HepG2 (cell line): ENCODE data around the gene PTH2. TPM values are rescaled to one million over a fixed set of nuclear protein-coding genes. Genes with fewer than 3 reads are reported as not detected.

Source experiments
- ATAC-seq: fragments of 200-7000 bp; cut with Tn5 transposase; 3 replicates; pipeline ENCODE4 v1.9.1; 2020; ENCODE audit warnings: mild to moderate bottlenecking, moderate library complexity
- BruUV-seq: library from RNA; stranded (reverse); fragments of 400-500 nt; replicated peaks from 2 replicates; lab custom pipeline; 2021; lab: Mats Ljungman, UMichigan
- CTCF ChIA-PET: fragments of 300-600 bp; formaldehyde crosslinking; extraction: SDS; loops from one replicate; lab custom pipeline; 2021; ENCODE audit warnings: low total read pairs, inconsistent platforms, low intra/inter-chr PET ratio; lab: Yijun Ruan, JAX
- POLR2A ChIA-PET: fragments of 350-600 bp; sonication (Branson Sonifier 250); formaldehyde crosslinking; loops from one replicate; lab custom pipeline; 2020; ENCODE audit warnings: antibody characterized with exemption, inconsistent platforms; lab: Yijun Ruan, JAX
- DNase-seq: peaks from one replicate; pipeline ENCODE4 v3.0.0-alpha.2; 2015; ENCODE audit warnings: low spot score
- FAIRE-seq: peaks from 3 replicates; lab custom pipeline; 2011; peaks lifted over from hg19 to GRCh38; lab: Jason Lieb, UNC
- H2AFZ ChIP-seq: one replicate; pipeline ENCODE4 v1.6.1; 2011; ENCODE audit warnings: low read length, inconsistent platforms
- H3K27ac ChIP-seq: fragments of 300-600 bp; 3 replicates; pipeline ENCODE4 v1.8.0; 2011; ENCODE audit warnings: mixed run types, mild to moderate bottlenecking, mixed read lengths, low read length, inconsistent platforms; ENCODE audit not compliant: insufficient read depth; ENCODE audit errors: extremely low read length
- H3K27me3 ChIP-seq, 2 experiments: fragments of 200-600 bp in 1 of 2; 2 replicates in 1 of 2; 3 replicates in 1 of 2; pipeline versions ENCODE4 v1.6.0 to v1.8.0; 2011; ENCODE audit warnings: low read length in 2 of 2, mild to moderate bottlenecking in 2 of 2, moderate library complexity in 2 of 2, inconsistent platforms in 1 of 2; ENCODE audit not compliant: insufficient read depth in 2 of 2, control insufficient read depth in 1 of 2
- H3K36me3 ChIP-seq, 2 experiments: fragments of 200-600 bp in 1 of 2; replicated peaks in 1 of 2; 2 replicates in 1 of 2; 3 replicates in 1 of 2; pipeline versions ENCODE4 v1.5.1 to v1.8.0; 2011; ENCODE audit warnings: low read length in 2 of 2, inconsistent platforms in 1 of 2; ENCODE audit not compliant: insufficient read depth in 2 of 2, control insufficient read depth in 1 of 2
- H3K4me1 ChIP-seq: 2 replicates; pipeline ENCODE4 v1.5.1; 2012; ENCODE audit warnings: low read length, inconsistent platforms; ENCODE audit not compliant: insufficient read depth
- H3K4me2 ChIP-seq: 2 replicates; pipeline ENCODE4 v1.6.0; 2011; ENCODE audit warnings: low read depth, low read length, inconsistent platforms
- H3K4me3 ChIP-seq, 3 experiments: fragments of 200-600 bp in 1 of 3; sonication (generic), shearing (Covaris generic) in 1 of 3; replicated peaks in 1 of 3; 2 replicates each; pipeline ENCODE4 v1.5.1; 2011 to 2016; ENCODE audit warnings: low read length in 3 of 3, inconsistent platforms in 2 of 3, low read depth in 2 of 3, mild to moderate bottlenecking in 2 of 3, control low read depth in 1 of 3, mixed read lengths in 1 of 3; ENCODE audit not compliant: insufficient read depth in 1 of 3
- H3K79me2 ChIP-seq: one replicate; pipeline ENCODE4 v1.6.1; 2011; ENCODE audit warnings: low read length, inconsistent platforms; ENCODE audit not compliant: insufficient read depth
- H3K9ac ChIP-seq: 2 replicates; pipeline ENCODE4 v1.6.0; 2011; ENCODE audit warnings: mild to moderate bottlenecking, low read depth, low read length, inconsistent platforms; ENCODE audit not compliant: insufficient read depth
- H3K9me3 ChIP-seq: 2 replicates; pipeline ENCODE4 v1.5.1; 2012; ENCODE audit warnings: mild to moderate bottlenecking, low read length
- H4K20me1 ChIP-seq: 2 replicates; pipeline ENCODE4 v1.6.0; 2011; ENCODE audit warnings: inconsistent platforms, mild to moderate bottlenecking, low read length, moderate library complexity; ENCODE audit not compliant: insufficient read depth
- ARHGAP35 ChIP-seq: sonication (generic); formaldehyde crosslinking; IDR thresholded peaks from 2 replicates; pipeline ENCODE4 v1.9.0; 2022; ENCODE audit warnings: mild to moderate bottlenecking, inconsistent platforms, moderate library complexity, missing genetic modification reagents, borderline replicate concordance
- ATM ChIP-seq: fragments of 450-650 bp; IDR thresholded peaks from 2 replicates; pipeline ENCODE4 v1.7.1; 2017; ENCODE audit warnings: mild to moderate bottlenecking, borderline replicate concordance
- HMG20B ChIP-seq: conservative IDR thresholded peaks from 2 replicates; pipeline ENCODE4 v1.6.1; 2016; ENCODE audit warnings: missing genetic modification reagents, missing compliant biosample characterization
- TOE1 ChIP-seq: sonication (generic); formaldehyde crosslinking; IDR thresholded peaks from 2 replicates; pipeline ENCODE4 v1.4.0; 2020; ENCODE audit warnings: mild to moderate bottlenecking, missing genetic modification reagents
- ZEB1 ChIP-seq: IDR thresholded peaks from 2 replicates; pipeline ENCODE4 v1.6.1; 2012; ENCODE audit warnings: mild to moderate bottlenecking, low read depth, inconsistent platforms; ENCODE audit not compliant: insufficient replicate concordance
- ZNF841 ChIP-seq: sonication (generic); formaldehyde crosslinking; IDR thresholded peaks from 2 replicates; pipeline ENCODE4 v1.8.1; 2023; ENCODE audit warnings: missing genetic modification reagents, borderline replicate concordance
- ZZZ3 ChIP-seq: sonication (generic); formaldehyde crosslinking; IDR thresholded peaks from 2 replicates; pipeline ENCODE4 v1.4.0; 2020; ENCODE audit warnings: missing genetic modification reagents, mild to moderate bottlenecking, borderline replicate concordance
- WGBS: methylation state at CpG from one replicate; pipeline ENCODE4 v1.1.6; 2017; ENCODE audit warnings: low lambda C conversion rate; 5-methylcytosine and 5-hydroxymethylcytosine counted together
- in situ Hi-C: cut with HindIII; loops from 2 replicates; pipeline ENCODE4 v1.10.0; 2017; ENCODE audit warnings: low pct_unique_long_range_greater_than_20kb; ENCODE audit not compliant: extremely low pct_ligation_motif_present
- intact Hi-C: fragments of 100-400 bp; cut with micrococcal nuclease; formaldehyde crosslinking; loops from one replicate; pipeline ENCODE4 v1.10.0; 2022; ENCODE audit not compliant: unreplicated experiment
- polyA plus RNA-seq, 8 experiments: library from polyadenylated mRNA; depleted of rRNA in 3 of 8; stranded (reverse) in 7 of 8; unstranded in 1 of 8; fragments of >200 nt; fragmentation: Illumina TruSeq in 4 of 8; extraction: Trizol in 4 of 8; gene quantifications; 2 replicates each; pipeline versions ENCODE4 v1.2.1 to v1.2.3, GENCODE V29; 2011 to 2016; ENCODE audit warnings: low read depth in 4 of 8, missing spikeins in 1 of 8, mixed read lengths in 1 of 8; ENCODE audit not compliant: insufficient read depth in 1 of 8
- total RNA-seq, 5 experiments: library from RNA; depleted of rRNA; stranded (reverse); fragments of >200 nt; fragmentation: Illumina TruSeq; extraction: Trizol; gene quantifications; 2 replicates each; pipeline ENCODE4 v1.2.3, GENCODE V29; 2016; ENCODE audit warnings: low read depth in 1 of 5
- TF ChIP-seq, protein P1 (sequence below): sonication (generic); formaldehyde crosslinking; IDR thresholded peaks from 2 replicates; pipeline ENCODE4 v1.8.0; 2022; ENCODE audit warnings: mild to moderate bottlenecking, missing genetic modification reagents, borderline replicate concordance
- TF ChIP-seq, protein P2 (sequence below), 2 experiments: IDR thresholded peaks; 2 replicates each; pipeline ENCODE4 v1.6.1; 2011 to 2012; ENCODE audit warnings: low read length in 2 of 2, borderline replicate concordance in 1 of 2, low read depth in 1 of 2, mild to moderate bottlenecking in 1 of 2, moderate library complexity in 1 of 2
- TF ChIP-seq, protein P3 (sequence below): sonication (generic); formaldehyde crosslinking; IDR thresholded peaks from 2 replicates; pipeline ENCODE4 v1.4.0; 2020; ENCODE audit warnings: missing genetic modification reagents
- TF ChIP-seq, protein P4 (sequence below): IDR thresholded peaks from 2 replicates; pipeline ENCODE4 v1.6.1; 2016
- TF ChIP-seq, protein P5 (sequence below): IDR thresholded peaks from 2 replicates; pipeline ENCODE4 v1.6.1; 2016; ENCODE audit warnings: low read depth, borderline replicate concordance

The PTH2 gene
- total and polyA plus RNA-seq, 2 of the 13 experiments (the other 11 are each of a cell fraction or from before 2014, with no cell fraction given), result not detected

DNA sequence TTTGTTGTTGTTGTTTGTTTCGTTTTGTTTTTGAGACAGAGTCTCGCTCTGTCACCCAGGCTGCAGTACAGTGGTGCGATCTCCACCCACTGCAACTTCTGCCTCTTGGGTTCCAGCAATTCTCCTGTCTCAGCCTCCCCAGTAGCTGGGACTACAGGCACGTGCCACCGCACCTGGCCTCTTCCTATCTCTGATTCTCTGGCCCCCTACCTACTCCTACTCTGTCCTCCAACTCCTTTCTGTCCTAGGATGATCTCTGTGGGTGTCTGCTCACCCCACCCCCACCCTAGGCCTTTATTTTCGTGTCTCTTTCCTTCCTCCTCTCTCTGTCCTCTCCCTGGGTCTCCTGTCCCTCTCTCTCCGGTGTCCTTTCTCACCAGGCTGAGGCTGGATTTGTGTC lies 27.2 kb upstream of the PTH2 start:
- WGBS, result 77% methylated on average over 7 of the region's 7 CpGs
- Histone ChIP-seq H3K27ac (peak overlapping the region; percentile 23), H3K79me2 (peaks cover 29% of the 10 kb centered on the region)
- in situ Hi-C loops, result no loop called here
- ATAC-seq (no peak), DNase-seq (no peak)
- TF ChIP-seq, protein P1, sequence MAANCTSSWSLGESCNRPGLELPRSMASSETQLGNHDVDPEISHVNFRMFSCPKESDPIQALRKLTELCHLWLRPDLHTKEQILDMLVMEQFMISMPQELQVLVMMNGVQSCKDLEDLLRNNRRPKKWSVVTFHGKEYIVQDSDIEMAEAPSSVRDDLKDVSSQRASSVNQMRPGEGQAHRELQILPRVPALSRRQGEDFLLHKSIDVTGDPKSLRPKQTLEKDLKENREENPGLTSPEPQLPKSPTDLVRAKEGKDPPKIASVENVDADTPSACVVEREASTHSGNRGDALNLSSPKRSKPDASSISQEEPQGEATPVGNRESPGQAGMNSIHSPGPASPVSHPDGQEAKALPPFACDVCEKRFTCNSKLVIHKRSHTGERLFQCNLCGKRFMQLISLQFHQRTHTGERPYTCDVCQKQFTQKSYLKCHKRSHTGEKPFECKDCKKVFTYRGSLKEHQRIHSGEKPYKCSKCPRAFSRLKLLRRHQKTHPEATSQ (CRISPR knock-in tag), result no peak
- no peak for TF ChIP-seq ZNF841 (CRISPR knock-in tag)
- no peak for TF ChIP-seq ATM
- TF ChIP-seq ZEB1, result no peak
- TF ChIP-seq, all 625 proteins: peak for 0
- ChIA-PET POLR2A (interaction anchor here (2.4 kb wide), 1 partner anchor 45 kb away, joined by 17 read pairs; the partner anchor contains the start of gene RPS11), CTCF (no interaction called here)
- Histone ChIP-seq H3K27me3 (no peaks in the 10 kb centered on the region; a peak in 1 of 5 replicates), H3K4me2 (peak overlapping the region; percentile 92), H3K9ac (peak overlapping the region; percentile 98), H3K4me3 (peak overlapping the region; percentile 74 to 98 (median 95)), H3K36me3 (peaks cover 6 to 25% of the 10 kb centered on the region in 2 experiments; a peak in 3 of 5 replicates), H3K9me3 (no peaks in the 10 kb centered on the region), H3K4me1 (peaks cover 39% of the 10 kb centered on the region), H4K20me1 (no peaks in the 10 kb centered on the region), H2AFZ (no peak overlapping the region)
- no TSS peak for BruUV-seq
- no peak for FAIRE-seq
- intact Hi-C loops, result no loop called here

DNA sequence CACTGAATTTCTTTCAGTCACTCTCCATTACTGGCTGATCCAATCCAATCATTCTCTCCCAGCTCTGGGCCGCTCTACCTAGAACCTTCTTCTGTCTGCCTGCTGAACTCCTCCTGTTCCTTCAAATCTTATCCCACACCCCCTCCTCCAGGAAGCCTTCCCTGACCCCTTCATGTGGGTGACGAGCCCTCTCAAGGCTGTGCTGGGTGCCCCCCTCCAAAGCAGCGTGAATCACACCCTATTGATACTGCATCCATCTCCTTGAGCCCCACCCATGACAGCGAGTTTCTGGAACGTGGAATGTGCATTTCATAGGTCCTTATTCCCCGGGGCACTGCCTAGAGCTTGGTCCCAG lies 25.2 kb upstream of the PTH2 start:
- peaks cover 6 to 25% of the 10 kb centered on the region in 2 experiments; a peak in 3 of 5 replicates for H3K36me3 ChIP-seq
- in situ Hi-C loops (no loop called here), intact Hi-C loops (no loop called here)
- H3K4me2 ChIP-seq, result no peak overlapping the region
- ATAC-seq (no peak), DNase-seq (no peak), FAIRE-seq (no peak)
- no peaks in the 10 kb centered on the region for H4K20me1 ChIP-seq
- TSS peak; percentile 9 for BruUV-seq
- H3K9me3 ChIP-seq, result no peaks in the 10 kb centered on the region
- H3K4me1 ChIP-seq, result peaks cover 32% of the 10 kb centered on the region
- H3K27me3 ChIP-seq, result no peaks in the 10 kb centered on the region; a peak in 1 of 5 replicates
- peaks cover 17% of the 10 kb centered on the region for H3K79me2 ChIP-seq
- 98% methylated on average over 6 of the region's 6 CpGs for WGBS
- H2AFZ ChIP-seq, result no peak overlapping the region
- H3K9ac ChIP-seq, result no peak overlapping the region
- ChIA-PET POLR2A (no interaction called here), CTCF (no interaction called here)
- no peak overlapping the region for H3K27ac ChIP-seq
- no peak overlapping the region for H3K4me3 ChIP-seq
- TF ChIP-seq ARHGAP35 (no peak), HMG20B (CRISPR knock-in tag) (no peak), ZZZ3 (CRISPR knock-in tag) (no peak), TOE1 (no peak)
- TF ChIP-seq, protein P2, sequence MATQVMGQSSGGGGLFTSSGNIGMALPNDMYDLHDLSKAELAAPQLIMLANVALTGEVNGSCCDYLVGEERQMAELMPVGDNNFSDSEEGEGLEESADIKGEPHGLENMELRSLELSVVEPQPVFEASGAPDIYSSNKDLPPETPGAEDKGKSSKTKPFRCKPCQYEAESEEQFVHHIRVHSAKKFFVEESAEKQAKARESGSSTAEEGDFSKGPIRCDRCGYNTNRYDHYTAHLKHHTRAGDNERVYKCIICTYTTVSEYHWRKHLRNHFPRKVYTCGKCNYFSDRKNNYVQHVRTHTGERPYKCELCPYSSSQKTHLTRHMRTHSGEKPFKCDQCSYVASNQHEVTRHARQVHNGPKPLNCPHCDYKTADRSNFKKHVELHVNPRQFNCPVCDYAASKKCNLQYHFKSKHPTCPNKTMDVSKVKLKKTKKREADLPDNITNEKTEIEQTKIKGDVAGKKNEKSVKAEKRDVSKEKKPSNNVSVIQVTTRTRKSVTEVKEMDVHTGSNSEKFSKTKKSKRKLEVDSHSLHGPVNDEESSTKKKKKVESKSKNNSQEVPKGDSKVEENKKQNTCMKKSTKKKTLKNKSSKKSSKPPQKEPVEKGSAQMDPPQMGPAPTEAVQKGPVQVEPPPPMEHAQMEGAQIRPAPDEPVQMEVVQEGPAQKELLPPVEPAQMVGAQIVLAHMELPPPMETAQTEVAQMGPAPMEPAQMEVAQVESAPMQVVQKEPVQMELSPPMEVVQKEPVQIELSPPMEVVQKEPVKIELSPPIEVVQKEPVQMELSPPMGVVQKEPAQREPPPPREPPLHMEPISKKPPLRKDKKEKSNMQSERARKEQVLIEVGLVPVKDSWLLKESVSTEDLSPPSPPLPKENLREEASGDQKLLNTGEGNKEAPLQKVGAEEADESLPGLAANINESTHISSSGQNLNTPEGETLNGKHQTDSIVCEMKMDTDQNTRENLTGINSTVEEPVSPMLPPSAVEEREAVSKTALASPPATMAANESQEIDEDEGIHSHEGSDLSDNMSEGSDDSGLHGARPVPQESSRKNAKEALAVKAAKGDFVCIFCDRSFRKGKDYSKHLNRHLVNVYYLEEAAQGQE (IDR thresholded peaks at IDR 0.05; ENCODE audit: borderline replicate concordance in 1 of 2, low read depth in 1 of 2, low read length in 2 of 2), result no peak
- TF ChIP-seq, protein P3, sequence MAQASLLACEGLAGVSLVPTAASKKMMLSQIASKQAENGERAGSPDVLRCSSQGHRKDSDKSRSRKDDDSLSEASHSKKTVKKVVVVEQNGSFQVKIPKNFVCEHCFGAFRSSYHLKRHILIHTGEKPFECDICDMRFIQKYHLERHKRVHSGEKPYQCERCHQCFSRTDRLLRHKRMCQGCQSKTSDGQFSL (CRISPR knock-in tag), result no peak
- TF ChIP-seq, protein P4, sequence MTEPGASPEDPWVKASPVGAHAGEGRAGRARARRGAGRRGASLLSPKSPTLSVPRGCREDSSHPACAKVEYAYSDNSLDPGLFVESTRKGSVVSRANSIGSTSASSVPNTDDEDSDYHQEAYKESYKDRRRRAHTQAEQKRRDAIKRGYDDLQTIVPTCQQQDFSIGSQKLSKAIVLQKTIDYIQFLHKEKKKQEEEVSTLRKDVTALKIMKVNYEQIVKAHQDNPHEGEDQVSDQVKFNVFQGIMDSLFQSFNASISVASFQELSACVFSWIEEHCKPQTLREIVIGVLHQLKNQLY (CRISPR knock-in tag), result no peak
- TF ChIP-seq, protein P5, sequence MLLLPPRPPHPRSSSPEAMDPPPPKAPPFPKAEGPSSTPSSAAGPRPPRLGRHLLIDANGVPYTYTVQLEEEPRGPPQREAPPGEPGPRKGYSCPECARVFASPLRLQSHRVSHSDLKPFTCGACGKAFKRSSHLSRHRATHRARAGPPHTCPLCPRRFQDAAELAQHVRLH (CRISPR knock-in tag), result no peak
